Endothelial cell of umbilical vein (primary cell): Measurements from ENCODE around the gene ZNF84. TPM values are rescaled to one million over a fixed set of nuclear protein-coding genes. Genes with fewer than 3 reads are reported as not detected.

Experiments used
- BruUV-seq: library from RNA; stranded (reverse); fragments of 400-500 nt; replicated peaks from 2 replicates; lab custom pipeline; 2021; lab: Mats Ljungman, UMichigan
- CTCF ChIA-PET: fragments of 300-600, 350-600 bp; sonication (Branson Sonifier 250); formaldehyde crosslinking; loops from one replicate; lab custom pipeline; 2021; ENCODE audit warnings: antibody characterized with exemption, inconsistent platforms; lab: Charles Lee
- POLR2A ChIA-PET: fragments of 300-600, 350-600 bp; sonication (Branson Sonifier 250); formaldehyde crosslinking; loops from one replicate; lab custom pipeline; 2021; ENCODE audit warnings: antibody characterized with exemption, inconsistent platforms; lab: Charles Lee
- DNase-seq: peaks from one replicate; pipeline ENCODE4 v3.0.0-alpha.2; 2011; ENCODE audit warnings: low read depth, low spot score
- FAIRE-seq: peaks from 2 replicates; lab custom pipeline; 2011; peaks lifted over from hg19 to GRCh38; lab: Jason Lieb, UNC
- H2AFZ ChIP-seq: 2 replicates; pipeline ENCODE4 v1.6.0; 2012; ENCODE audit warnings: low read depth, low read length, control low read depth, inconsistent platforms
- H3K27ac ChIP-seq: 2 replicates; pipeline ENCODE4 v1.5.1; 2011; ENCODE audit warnings: low read depth, mild to moderate bottlenecking, control low read depth, low read length, moderate library complexity; ENCODE audit not compliant: insufficient read depth
- H3K27me3 ChIP-seq, 2 experiments: 2 replicates each; pipeline versions ENCODE4 v1.6.0 to v1.6.1; 2011; ENCODE audit warnings: low read length in 2 of 2, mixed read lengths in 1 of 2; ENCODE audit not compliant: control insufficient read depth in 2 of 2, insufficient read depth in 2 of 2
- H3K36me3 ChIP-seq, 2 experiments: 2 replicates in 1 of 2; 3 replicates in 1 of 2; pipeline ENCODE4 v1.5.1; 2011; ENCODE audit warnings: low read length in 2 of 2, mild to moderate bottlenecking in 1 of 2, moderate library complexity in 1 of 2; ENCODE audit not compliant: control insufficient read depth in 2 of 2, insufficient read depth in 2 of 2; ENCODE audit errors: extremely low read depth in 1 of 2
- H3K4me1 ChIP-seq: 3 replicates; pipeline ENCODE4 v1.5.1; 2011; ENCODE audit warnings: mild to moderate bottlenecking, low read length; ENCODE audit not compliant: control insufficient read depth, insufficient read depth; ENCODE audit errors: extremely low read depth
- H3K4me2 ChIP-seq: 2 replicates; pipeline ENCODE4 v1.6.1; 2011; ENCODE audit warnings: low read length, control low read depth, mixed read lengths; ENCODE audit not compliant: insufficient read depth
- H3K4me3 ChIP-seq, 3 experiments: fragments of 200-600 bp in 1 of 3; sonication (generic), shearing (Covaris generic) in 1 of 3; replicated peaks in 1 of 3; 2 replicates each; pipeline ENCODE4 v1.5.1; 2011 to 2016; ENCODE audit warnings: control low read depth in 3 of 3, low read length in 3 of 3, mild to moderate bottlenecking in 2 of 3, inconsistent platforms in 1 of 3, low read depth in 1 of 3, moderate library complexity in 1 of 3; ENCODE audit not compliant: insufficient read depth in 1 of 3
- H3K79me2 ChIP-seq: 2 replicates; pipeline ENCODE4 v1.6.0; 2012; ENCODE audit warnings: low read length, inconsistent platforms; ENCODE audit not compliant: control insufficient read depth, insufficient read depth
- H3K9ac ChIP-seq: replicated peaks from 2 replicates; pipeline ENCODE3; 2011; ENCODE audit warnings: low read length, control low read depth; ENCODE audit not compliant: insufficient read depth; ENCODE audit errors: extremely low read depth
- H3K9me1 ChIP-seq: replicated peaks from 3 replicates; pipeline ENCODE4 v1.6.0; 2011; ENCODE audit warnings: mild to moderate bottlenecking, low read length; ENCODE audit not compliant: control insufficient read depth, insufficient read depth; ENCODE audit errors: extremely low read depth
- H3K9me3 ChIP-seq: replicated peaks from 2 replicates; pipeline ENCODE4 v1.5.1; 2012; ENCODE audit warnings: low read length, inconsistent platforms; ENCODE audit not compliant: control insufficient read depth, insufficient read depth
- H4K20me1 ChIP-seq: replicated peaks from 2 replicates; pipeline ENCODE3; 2011; ENCODE audit warnings: mild to moderate bottlenecking, low read length; ENCODE audit not compliant: control insufficient read depth, insufficient read depth; ENCODE audit errors: extremely low read depth
- EZH2 ChIP-seq: IDR thresholded peaks from 2 replicates; pipeline ENCODE4 v1.6.1; 2012; ENCODE audit warnings: borderline replicate concordance, low read depth, mild to moderate bottlenecking, moderate library complexity, low read length, inconsistent platforms; ENCODE audit not compliant: severe bottlenecking
- FOS ChIP-seq: IDR thresholded peaks from 2 replicates; pipeline ENCODE4 v1.6.1; 2011; ENCODE audit warnings: mild to moderate bottlenecking, low read length, moderate library complexity, borderline replicate concordance; ENCODE audit not compliant: insufficient read depth
- GATA2 ChIP-seq: IDR thresholded peaks from 2 replicates; pipeline ENCODE4 v1.7.0; 2011; ENCODE audit warnings: low read depth, mild to moderate bottlenecking, moderate library complexity, mixed read lengths, low read length; ENCODE audit not compliant: insufficient read length, insufficient read depth
- JUN ChIP-seq: IDR thresholded peaks from 2 replicates; pipeline ENCODE4 v1.6.1; 2011; ENCODE audit warnings: borderline replicate concordance, low read depth; ENCODE audit not compliant: insufficient read length, insufficient read depth
- MAX ChIP-seq: IDR thresholded peaks from 2 replicates; pipeline ENCODE4 v1.6.1; 2011; ENCODE audit not compliant: insufficient read depth, insufficient read length
- MYC ChIP-seq: IDR thresholded peaks from one replicate; pipeline ENCODE4 v1.6.1; 2011; ENCODE audit warnings: mild to moderate bottlenecking, low read depth, low read length
- POLR2A ChIP-seq: IDR thresholded peaks from 2 replicates; pipeline ENCODE4 v1.6.1; 2012; ENCODE audit warnings: low read depth, mild to moderate bottlenecking, control low read depth, low read length
- POLR2AphosphoS5 ChIP-seq: IDR thresholded peaks from 2 replicates; pipeline ENCODE4 v1.6.1; 2012; ENCODE audit warnings: low read depth, mild to moderate bottlenecking, control low read depth, low read length, moderate library complexity; ENCODE audit not compliant: insufficient read depth
- dilution Hi-C: fragments of 300-500 bp; cut with MboI; formaldehyde crosslinking; loops from one replicate; pipeline ENCODE4 v1.15.0; 2019; ENCODE audit warnings: low sequenced_read_pairs; ENCODE audit not compliant: extremely low pct_ligation_motif_present
- intact Hi-C: fragments of 100-400 bp; cut with micrococcal nuclease; formaldehyde crosslinking; loops from one replicate; pipeline ENCODE4 v1.10.0; 2022
- polyA plus RNA-seq, 4 experiments: library from polyadenylated mRNA; depleted of rRNA in 3 of 4; stranded (reverse) in 3 of 4; unstranded in 1 of 4; fragments of >200 nt; gene quantifications; 2 replicates each; pipeline versions ENCODE4 v1.2.1 to v1.2.3, GENCODE V29; 2011 to 2012; ENCODE audit warnings: missing spikeins in 1 of 4
- total RNA-seq: library from RNA; stranded (reverse); gene quantifications from 2 replicates; pipeline ENCODE4 v1.2.3, GENCODE V29; 2021
- TF ChIP-seq, protein P1 (sequence below), 2 donors: IDR thresholded peaks; 1 replicate in 1 of 2; 2 replicates in 1 of 2; pipeline ENCODE4 v1.5.1; 2011; ENCODE audit warnings: low read length in 2 of 2, mild to moderate bottlenecking in 2 of 2, moderate library complexity in 2 of 2, control low read depth in 1 of 2, inconsistent platforms in 1 of 2, low read depth in 1 of 2; ENCODE audit not compliant: insufficient read depth in 1 of 2; ENCODE audit errors: extremely low read depth in 1 of 2

Gene ZNF84
- total and polyA plus RNA-seq, 2 donors (not counting 3 experiments of a cell fraction or from before 2014, with no cell fraction given), result 8.8 to 26.0 TPM

- H3K27ac ChIP-seq, result no peak overlapping the region
- no peaks in the 10 kb centered on the region for H4K20me1 ChIP-seq
- BruUV-seq, result no TSS peak
- H3K27me3 ChIP-seq, result no peaks in the 10 kb centered on the region
- no peaks in the 10 kb centered on the region for H3K79me2 ChIP-seq
- intact Hi-C loops, result no loop called here
- no peak for TF ChIP-seq MYC
- no peak for TF ChIP-seq POLR2A
- TF ChIP-seq JUN, result no peak
- no peak for TF ChIP-seq MAX
- TF ChIP-seq, protein P1, sequence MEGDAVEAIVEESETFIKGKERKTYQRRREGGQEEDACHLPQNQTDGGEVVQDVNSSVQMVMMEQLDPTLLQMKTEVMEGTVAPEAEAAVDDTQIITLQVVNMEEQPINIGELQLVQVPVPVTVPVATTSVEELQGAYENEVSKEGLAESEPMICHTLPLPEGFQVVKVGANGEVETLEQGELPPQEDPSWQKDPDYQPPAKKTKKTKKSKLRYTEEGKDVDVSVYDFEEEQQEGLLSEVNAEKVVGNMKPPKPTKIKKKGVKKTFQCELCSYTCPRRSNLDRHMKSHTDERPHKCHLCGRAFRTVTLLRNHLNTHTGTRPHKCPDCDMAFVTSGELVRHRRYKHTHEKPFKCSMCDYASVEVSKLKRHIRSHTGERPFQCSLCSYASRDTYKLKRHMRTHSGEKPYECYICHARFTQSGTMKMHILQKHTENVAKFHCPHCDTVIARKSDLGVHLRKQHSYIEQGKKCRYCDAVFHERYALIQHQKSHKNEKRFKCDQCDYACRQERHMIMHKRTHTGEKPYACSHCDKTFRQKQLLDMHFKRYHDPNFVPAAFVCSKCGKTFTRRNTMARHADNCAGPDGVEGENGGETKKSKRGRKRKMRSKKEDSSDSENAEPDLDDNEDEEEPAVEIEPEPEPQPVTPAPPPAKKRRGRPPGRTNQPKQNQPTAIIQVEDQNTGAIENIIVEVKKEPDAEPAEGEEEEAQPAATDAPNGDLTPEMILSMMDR (IDR thresholded peaks at IDR 0.05; ENCODE audit: extremely low read depth in 1 of 2, insufficient read depth in 1 of 2, low read depth in 1 of 2, low read length in 2 of 2), result no peak
- TF ChIP-seq EZH2, result no peak
- no peak for TF ChIP-seq POLR2AphosphoS5
- no peak for TF ChIP-seq FOS
- TF ChIP-seq GATA2, result no peak
- peaks cover 7 to 9% of the 10 kb centered on the region in 2 experiments for H3K36me3 ChIP-seq
- CTCF ChIA-PET, result no interaction called here
- dilution Hi-C loops, result no loop called here
- no peaks in the 10 kb centered on the region for H3K4me1 ChIP-seq
- no peak overlapping the region for H3K9ac ChIP-seq
- POLR2A ChIA-PET, result no interaction called here
- no peaks in the 10 kb centered on the region for H3K9me1 ChIP-seq
- H3K4me3 ChIP-seq, result no peak overlapping the region
- no peak overlapping the region for H2AFZ ChIP-seq
- no peak overlapping the region for H3K4me2 ChIP-seq
- peaks cover 28% of the 10 kb centered on the region for H3K9me3 ChIP-seq
- DNase-seq (no peak), FAIRE-seq (no peak)
Observed at GRCh38 chr12:133107121-133107520, 69.8 kb downstream of the ZNF84 start.
